ENCODE measurements around the gene MAN1A2.
A peak's percentile ranks its signal among the peaks of the same experiment; 100 is the strongest.

MAN1A2 gene

DNA sequence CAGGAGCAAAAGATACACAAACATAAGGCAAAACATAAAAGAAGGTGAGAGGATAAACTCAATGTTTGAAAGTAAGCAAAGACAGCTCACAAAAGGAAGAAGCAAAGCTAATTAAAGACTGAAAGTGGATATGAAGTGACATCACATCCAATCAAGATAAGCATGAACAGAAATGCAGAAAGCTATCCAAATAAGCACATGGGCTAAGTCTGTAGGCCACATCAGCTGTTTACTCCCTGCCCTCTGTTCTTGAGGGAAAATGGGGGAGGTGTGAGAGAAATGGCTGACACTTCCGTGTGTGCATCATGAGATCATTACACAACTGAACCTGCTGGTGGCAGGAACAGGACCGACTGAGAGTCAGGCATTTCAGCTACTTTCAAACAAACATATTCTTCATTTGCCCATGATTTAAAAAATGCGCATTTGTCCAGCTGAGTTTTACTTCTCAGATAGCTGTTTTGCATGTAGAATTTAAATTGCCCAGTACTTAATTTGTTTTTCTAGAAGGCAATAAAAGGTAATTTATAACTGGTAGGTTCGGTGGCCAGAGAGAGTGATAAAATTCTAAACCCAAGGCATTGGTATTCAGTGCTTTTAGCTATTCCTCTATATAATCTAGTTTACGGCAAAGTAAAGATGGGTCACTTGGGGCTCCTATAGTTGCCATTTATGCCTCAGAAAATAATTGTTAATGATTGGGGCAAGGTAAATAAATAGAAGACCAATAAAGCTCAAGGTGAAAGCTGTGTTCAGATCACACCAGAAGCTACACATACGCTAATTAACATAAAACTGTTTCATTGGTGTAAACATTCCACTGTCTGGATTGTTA, 27.2 kb upstream of the MAN1A2 start (continued):
- TF ChIP-seq ZNF645 (tag by site-specific recombination; IDR thresholded peaks at IDR 0.05) (no peak), GLIS2 (tag by site-specific recombination; IDR thresholded peaks at IDR 0.05) (no peak), ZBTB48 (tag by site-specific recombination; IDR thresholded peaks at IDR 0.05) (no peak), MZF1 (tag by site-specific recombination; IDR thresholded peaks at IDR 0.05; ENCODE audit: borderline replicate concordance) (no peak), ZNF10 (tag by site-specific recombination; IDR thresholded peaks at IDR 0.05) (no peak; the same call in 1 of the 2 replicates), ZNF596 (tag by site-specific recombination; IDR thresholded peaks at IDR 0.05) (no peak), ZSCAN16 (tag by site-specific recombination; IDR thresholded peaks at IDR 0.05) (no peak), ZNF362 (tag by site-specific recombination; IDR thresholded peaks at IDR 0.05) (no peak; the same call in none of the 2 replicates), ZSCAN30 (tag by site-specific recombination; IDR thresholded peaks at IDR 0.05) (peak; percentile 79), ZNF157 (tag by site-specific recombination; IDR thresholded peaks at IDR 0.05) (no peak), ZNF768 (tag by site-specific recombination; IDR thresholded peaks at IDR 0.05) (no peak), ZNF623 (tag by site-specific recombination; IDR thresholded peaks at IDR 0.05) (0 out of 2 replicates have a peak, but pooled peaks have one; percentile 5), ZNF501 (tag by site-specific recombination; IDR thresholded peaks at IDR 0.05) (peak; percentile 60; the same call in 1 of the 2 replicates), ZNF211 (tag by site-specific recombination; IDR thresholded peaks at IDR 0.05; ENCODE audit: low read depth) (no peak), GLI4 (tag by site-specific recombination; IDR thresholded peaks at IDR 0.05) (no peak), ZFP37 (tag by site-specific recombination; IDR thresholded peaks at IDR 0.05) (peak; percentile 26; the same call in 1 of the 2 replicates), ZNF280D (tag by site-specific recombination; IDR thresholded peaks at IDR 0.05) (0 out of 2 replicates have a peak, but pooled peaks have one; percentile 67), ZNF221 (tag by site-specific recombination; IDR thresholded peaks at IDR 0.05; ENCODE audit: borderline replicate concordance) (no peak), ZNF792 (tag by site-specific recombination; IDR thresholded peaks at IDR 0.05) (0 out of 2 replicates have a peak, but pooled peaks have one; percentile 58), CTCF (tag by site-specific recombination; IDR thresholded peaks at IDR 0.05) (no peak), ZNF777 (tag by site-specific recombination; IDR thresholded peaks at IDR 0.05; ENCODE audit: borderline replicate concordance) (no peak), ZBTB8A (tag by site-specific recombination; IDR thresholded peaks at IDR 0.05) (no peak)
- TF ChIP-seq, protein P1, sequence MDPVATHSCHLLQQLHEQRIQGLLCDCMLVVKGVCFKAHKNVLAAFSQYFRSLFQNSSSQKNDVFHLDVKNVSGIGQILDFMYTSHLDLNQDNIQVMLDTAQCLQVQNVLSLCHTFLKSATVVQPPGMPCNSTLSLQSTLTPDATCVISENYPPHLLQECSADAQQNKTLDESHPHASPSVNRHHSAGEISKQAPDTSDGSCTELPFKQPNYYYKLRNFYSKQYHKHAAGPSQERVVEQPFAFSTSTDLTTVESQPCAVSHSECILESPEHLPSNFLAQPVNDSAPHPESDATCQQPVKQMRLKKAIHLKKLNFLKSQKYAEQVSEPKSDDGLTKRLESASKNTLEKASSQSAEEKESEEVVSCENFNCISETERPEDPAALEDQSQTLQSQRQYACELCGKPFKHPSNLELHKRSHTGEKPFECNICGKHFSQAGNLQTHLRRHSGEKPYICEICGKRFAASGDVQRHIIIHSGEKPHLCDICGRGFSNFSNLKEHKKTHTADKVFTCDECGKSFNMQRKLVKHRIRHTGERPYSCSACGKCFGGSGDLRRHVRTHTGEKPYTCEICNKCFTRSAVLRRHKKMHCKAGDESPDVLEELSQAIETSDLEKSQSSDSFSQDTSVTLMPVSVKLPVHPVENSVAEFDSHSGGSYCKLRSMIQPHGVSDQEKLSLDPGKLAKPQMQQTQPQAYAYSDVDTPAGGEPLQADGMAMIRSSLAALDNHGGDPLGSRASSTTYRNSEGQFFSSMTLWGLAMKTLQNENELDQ (tag by site-specific recombination; IDR thresholded peaks at IDR 0.05; ENCODE audit: low read depth): no peak
- TF ChIP-seq, protein P2, sequence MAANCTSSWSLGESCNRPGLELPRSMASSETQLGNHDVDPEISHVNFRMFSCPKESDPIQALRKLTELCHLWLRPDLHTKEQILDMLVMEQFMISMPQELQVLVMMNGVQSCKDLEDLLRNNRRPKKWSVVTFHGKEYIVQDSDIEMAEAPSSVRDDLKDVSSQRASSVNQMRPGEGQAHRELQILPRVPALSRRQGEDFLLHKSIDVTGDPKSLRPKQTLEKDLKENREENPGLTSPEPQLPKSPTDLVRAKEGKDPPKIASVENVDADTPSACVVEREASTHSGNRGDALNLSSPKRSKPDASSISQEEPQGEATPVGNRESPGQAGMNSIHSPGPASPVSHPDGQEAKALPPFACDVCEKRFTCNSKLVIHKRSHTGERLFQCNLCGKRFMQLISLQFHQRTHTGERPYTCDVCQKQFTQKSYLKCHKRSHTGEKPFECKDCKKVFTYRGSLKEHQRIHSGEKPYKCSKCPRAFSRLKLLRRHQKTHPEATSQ (tag by site-specific recombination; IDR thresholded peaks at IDR 0.05): no peak
- TF ChIP-seq, protein P3, sequence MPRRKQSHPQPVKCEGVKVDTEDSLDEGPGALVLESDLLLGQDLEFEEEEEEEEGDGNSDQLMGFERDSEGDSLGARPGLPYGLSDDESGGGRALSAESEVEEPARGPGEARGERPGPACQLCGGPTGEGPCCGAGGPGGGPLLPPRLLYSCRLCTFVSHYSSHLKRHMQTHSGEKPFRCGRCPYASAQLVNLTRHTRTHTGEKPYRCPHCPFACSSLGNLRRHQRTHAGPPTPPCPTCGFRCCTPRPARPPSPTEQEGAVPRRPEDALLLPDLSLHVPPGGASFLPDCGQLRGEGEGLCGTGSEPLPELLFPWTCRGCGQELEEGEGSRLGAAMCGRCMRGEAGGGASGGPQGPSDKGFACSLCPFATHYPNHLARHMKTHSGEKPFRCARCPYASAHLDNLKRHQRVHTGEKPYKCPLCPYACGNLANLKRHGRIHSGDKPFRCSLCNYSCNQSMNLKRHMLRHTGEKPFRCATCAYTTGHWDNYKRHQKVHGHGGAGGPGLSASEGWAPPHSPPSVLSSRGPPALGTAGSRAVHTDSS (tag by site-specific recombination; IDR thresholded peaks at IDR 0.05): no peak
